Spleen (tissue), 11 donors: ENCODE results near the gene HSPA12B. TPM values are rescaled to one million over a fixed set of nuclear protein-coding genes. Genes with fewer than 3 reads are reported as not detected.
A peak's percentile ranks its signal among the peaks of the same experiment; 100 is the strongest.

ENCODE experiments used
- DNase-seq: peaks from one replicate; pipeline ENCODE4 v3.0.0-alpha.2; 2020
- H3K27ac ChIP-seq, 8 donors: fragments of 200-600 bp; sonication (generic) in 7 of 8; 1 replicate in 4 of 8; 2 replicates in 4 of 8; pipeline versions ENCODE4 v1.5.0 to v1.8.0; 2016 to 2021; ENCODE audit warnings: inconsistent platforms in 4 of 8, mild to moderate bottlenecking in 4 of 8, moderate library complexity in 1 of 8
- H3K27me3 ChIP-seq, 7 donors: fragments of 200-600 bp; sonication (generic) in 6 of 7; replicated peaks in 1 of 7; 1 replicate in 4 of 7; 2 replicates in 3 of 7; pipeline versions ENCODE4 v1.5.0 to v1.8.0; 2016 to 2021; ENCODE audit warnings: inconsistent platforms in 3 of 7, mild to moderate bottlenecking in 1 of 7
- H3K36me3 ChIP-seq, 6 donors: fragments of 200-600 bp; sonication (generic) in 5 of 6; 1 replicate in 4 of 6; 2 replicates in 2 of 6; pipeline versions ENCODE4 v1.5.0 to v1.8.0; 2016 to 2021; ENCODE audit warnings: inconsistent platforms in 2 of 6
- H3K4me1 ChIP-seq, 6 donors: fragments of 200-600 bp; sonication (generic) in 5 of 6; 1 replicate in 3 of 6; 2 replicates in 3 of 6; pipeline versions ENCODE4 v1.5.0 to v1.8.0; 2016 to 2021; ENCODE audit warnings: inconsistent platforms in 3 of 6
- H3K4me3 ChIP-seq, 8 donors: fragments of 200-600 bp; sonication (generic) in 7 of 8; 1 replicate in 4 of 8; 2 replicates in 4 of 8; pipeline versions ENCODE4 v1.5.0 to v1.8.0; 2016 to 2021; ENCODE audit warnings: inconsistent platforms in 4 of 8, mild to moderate bottlenecking in 4 of 8, moderate library complexity in 2 of 8
- H3K9me3 ChIP-seq, 8 donors: fragments of 200-600 bp; sonication (generic) in 7 of 8; 1 replicate in 4 of 8; 2 replicates in 4 of 8; pipeline versions ENCODE4 v1.5.0 to v1.8.0; 2016 to 2021; ENCODE audit warnings: inconsistent platforms in 4 of 8
- POLR2A ChIP-seq, 3 donors: fragments of 450-650 bp; IDR thresholded peaks; one replicate each; pipeline ENCODE4 v1.5.1; 2017; ENCODE audit warnings: antibody characterized with exemption in 3 of 3, mild to moderate bottlenecking in 1 of 3
- POLR2AphosphoS5 ChIP-seq, 3 donors: sonication (generic); formaldehyde crosslinking; IDR thresholded peaks; one replicate each; pipeline ENCODE4 v1.5.1; 2017; ENCODE audit warnings: antibody characterized with exemption in 3 of 3
- WGBS, 5 donors: extraction: QIAGEN DNeasy Blood & Tissue Kit in 3 of 5; methylation state at CpG; one replicate each; pipeline versions ENCODE4 v1.1.5 to v1.1.7; 2013 to 2018; 5-methylcytosine and 5-hydroxymethylcytosine counted together
- intact Hi-C: fragments of 100-400 bp; cut with DNase I; formaldehyde crosslinking; loops from one replicate; pipeline ENCODE4 v1.15.0; 2023; ENCODE audit warnings: low total_unique reads
- polyA plus RNA-seq, 3 donors: library from polyadenylated mRNA; stranded (reverse); fragments of 200-250 nt; gene quantifications; one replicate each; pipeline ENCODE4 v1.2.1, GENCODE V29; 2013
- total RNA-seq, 7 donors: library from RNA; depleted of rRNA in 3 of 7; stranded (reverse); fragments of >200 nt in 3 of 7; fragmentation: NEBNext Ultra II Directional in 4 of 7; extraction: Animal tissue kit (Norgen Biotek cat#: 25700) in 4 of 7; gene quantifications; one replicate each; pipeline versions ENCODE4 v1.1.0 to v1.2.1, GENCODE V29; 2016 to 2021
- TF ChIP-seq, protein P1 (sequence below), 11 experiments: fragments of 200-600 bp in 7 of 11; fragments of 450-650 bp in 4 of 11; sonication (generic) in 4 of 11; IDR thresholded peaks in 8 of 11; conservative IDR thresholded peaks in 3 of 11; 1 replicate in 7 of 11; 2 replicates in 4 of 11; pipeline versions ENCODE4 v1.4.0 to v1.8.0; 2016 to 2021; ENCODE audit warnings: antibody characterized with exemption in 11 of 11, inconsistent platforms in 4 of 11, mild to moderate bottlenecking in 1 of 11
- donor health status: healthy with polysubstance abuse.
- donor health status: DM: no; HTN: no; CAD: no; lungs with moderate emphysema.
- donor health status: DM: no; HTN: no; CAD: no.
- donor health status: Bipolar disorder and iron deficiency.
- donor health status: healthy.
- donor health status: DM: no; HTN: no; CAD: no.
- donor health status: DM: yes; HTN: yes; CAD: no.

HSPA12B gene
- total and polyA plus RNA-seq, 10 donors = 5.7 to 74.0 (median 27.2) TPM

GRCh38 chr20:3686867-3687321 lies 45.6 kb upstream of the HSPA12B start:
- Histone ChIP-seq H3K27ac (peak overlapping the region in 4 of 8 donors; percentile 4 to 63 (median 58)), H3K4me3 (no peak overlapping the region), H3K27me3 (peaks cover 0 to 20% (median 14%) of the 10 kb centered on the region in 7 donors), H3K9me3 (no peaks in the 10 kb centered on the region), H3K4me1 (peaks cover 0 to 10% (median 5%) of the 10 kb centered on the region in 6 donors), H3K36me3 (peaks cover 0 to 10% (median 0%) of the 10 kb centered on the region in 6 donors)
- intact Hi-C loops = no loop called here
- DNase-seq = no peak
- WGBS, 5 donors = 60 to 81% (median 68%) methylated on average over 9 of the region's 9 CpGs
- peak in 2 of 3 donors; percentile 16 to 26 for TF ChIP-seq POLR2AphosphoS5 (IDR thresholded peaks at IDR 0.05)
- TF ChIP-seq, protein P1, sequence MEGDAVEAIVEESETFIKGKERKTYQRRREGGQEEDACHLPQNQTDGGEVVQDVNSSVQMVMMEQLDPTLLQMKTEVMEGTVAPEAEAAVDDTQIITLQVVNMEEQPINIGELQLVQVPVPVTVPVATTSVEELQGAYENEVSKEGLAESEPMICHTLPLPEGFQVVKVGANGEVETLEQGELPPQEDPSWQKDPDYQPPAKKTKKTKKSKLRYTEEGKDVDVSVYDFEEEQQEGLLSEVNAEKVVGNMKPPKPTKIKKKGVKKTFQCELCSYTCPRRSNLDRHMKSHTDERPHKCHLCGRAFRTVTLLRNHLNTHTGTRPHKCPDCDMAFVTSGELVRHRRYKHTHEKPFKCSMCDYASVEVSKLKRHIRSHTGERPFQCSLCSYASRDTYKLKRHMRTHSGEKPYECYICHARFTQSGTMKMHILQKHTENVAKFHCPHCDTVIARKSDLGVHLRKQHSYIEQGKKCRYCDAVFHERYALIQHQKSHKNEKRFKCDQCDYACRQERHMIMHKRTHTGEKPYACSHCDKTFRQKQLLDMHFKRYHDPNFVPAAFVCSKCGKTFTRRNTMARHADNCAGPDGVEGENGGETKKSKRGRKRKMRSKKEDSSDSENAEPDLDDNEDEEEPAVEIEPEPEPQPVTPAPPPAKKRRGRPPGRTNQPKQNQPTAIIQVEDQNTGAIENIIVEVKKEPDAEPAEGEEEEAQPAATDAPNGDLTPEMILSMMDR (IDR thresholded peaks at IDR 0.05 in 8 of 11, conservative IDR thresholded peaks at IDR 0.05 in 3 of 11) = no peak
- TF ChIP-seq POLR2A (IDR thresholded peaks at IDR 0.05) = no peak

- peaks cover 0 to 17% (median 0%) of the 10 kb centered on the region in 6 donors for H3K36me3 ChIP-seq
- WGBS, 5 donors = 59 to 83% (median 70%) methylated on average over 2 of the region's 2 CpGs
- peaks cover 0 to 12% (median 7%) of the 10 kb centered on the region in 7 donors for H3K27me3 ChIP-seq
- no peak overlapping the region for H3K4me3 ChIP-seq
- TF ChIP-seq POLR2A (IDR thresholded peaks at IDR 0.05) = no peak
- no peak for TF ChIP-seq POLR2AphosphoS5 (IDR thresholded peaks at IDR 0.05)
- TF ChIP-seq, protein P1 (IDR thresholded peaks at IDR 0.05 in 8 of 11, conservative IDR thresholded peaks at IDR 0.05 in 3 of 11) = no peak
- DNase-seq = no peak
- H3K9me3 ChIP-seq = no peaks in the 10 kb centered on the region
- peaks cover 0 to 4% (median 0%) of the 10 kb centered on the region in 6 donors for H3K4me1 ChIP-seq
- intact Hi-C loops = no loop called here
- H3K27ac ChIP-seq = peak overlapping the region in 3 of 8 donors; percentile 54 to 63 (median 62)
These were observed 44.8 kb upstream of the HSPA12B start for GRCh38 chr20:3687655-3688054.

GRCh38 chr20:3689978-3690377 lies 42.5 kb upstream of the HSPA12B start:
- Histone ChIP-seq H3K9me3 (no peaks in the 10 kb centered on the region), H3K27me3 (no peaks in the 10 kb centered on the region), H3K36me3 (peaks cover 0 to 33% (median 0%) of the 10 kb centered on the region in 6 donors), H3K4me1 (peaks cover 0 to 4% (median 0%) of the 10 kb centered on the region in 6 donors), H3K4me3 (no peak overlapping the region), H3K27ac (no peak overlapping the region)
- DNase-seq = no peak
- intact Hi-C loops = no loop called here
- 86 to 96% (median 90%) methylated on average over 7 to 11 of the region's 11 CpGs for whole genome bisulfite sequencing, 5 donors
- no peak for TF ChIP-seq POLR2A (IDR thresholded peaks at IDR 0.05)
- TF ChIP-seq, protein P1 (IDR thresholded peaks at IDR 0.05 in 8 of 11, conservative IDR thresholded peaks at IDR 0.05 in 3 of 11) = no peak

DNA sequence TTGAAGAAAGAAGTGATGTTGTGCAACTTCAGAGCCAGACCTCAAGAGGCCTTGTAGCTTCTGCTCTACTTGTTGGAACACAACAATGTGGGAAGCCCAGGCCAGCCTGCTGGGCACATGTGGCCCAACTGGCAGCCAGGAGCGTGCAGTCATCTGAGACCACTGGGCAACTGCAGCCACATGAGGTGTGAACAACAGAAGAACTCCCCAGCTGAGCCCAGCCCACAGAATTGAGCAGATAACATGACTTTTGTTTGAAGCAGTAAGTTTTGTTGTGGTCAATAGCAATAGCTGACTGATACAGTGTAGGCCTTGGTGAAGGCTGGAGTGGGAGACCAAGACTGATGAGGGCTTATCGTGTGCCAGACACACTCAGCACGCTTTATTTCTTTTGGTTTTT lies 42.1 kb upstream of the HSPA12B start:
- TF ChIP-seq POLR2AphosphoS5 (IDR thresholded peaks at IDR 0.05) (no peak), POLR2A (IDR thresholded peaks at IDR 0.05) (no peak)
- TF ChIP-seq, protein P1 (IDR thresholded peaks at IDR 0.05 in 8 of 11, conservative IDR thresholded peaks at IDR 0.05 in 3 of 11) = no peak
- Histone ChIP-seq H3K4me1 (peaks cover 0 to 4% (median 0%) of the 10 kb centered on the region in 6 donors), H3K27ac (no peak overlapping the region), H3K36me3 (peaks cover 0 to 37% (median 0%) of the 10 kb centered on the region in 6 donors), H3K9me3 (no peaks in the 10 kb centered on the region), H3K4me3 (no peak overlapping the region), H3K27me3 (no peaks in the 10 kb centered on the region)
- no peak for DNase-seq
- 93 to 99% (median 96%) methylated on average over 3 of the region's 3 CpGs for WGBS, 5 donors
- intact Hi-C loops = no loop called here
